SK-N-MC (cell line): ENCODE measurements around the gene CACTIN.

ENCODE experiments used
- DNase-seq: peaks from one replicate; pipeline ENCODE4 v3.0.0-alpha.2; 2011; ENCODE audit warnings: low read depth, low spot score
- H3K27ac ChIP-seq: fragments of 200-600 bp; sonication (generic); 2 replicates; pipeline ENCODE4 v1.5.1; 2016; ENCODE audit warnings: mixed run types
- H3K36me3 ChIP-seq: fragments of 200-600 bp; sonication (generic); 2 replicates; pipeline ENCODE4 v1.6.1; 2017; ENCODE audit warnings: antibody characterized with exemption, low read length, mixed read lengths; ENCODE audit not compliant: insufficient read depth
- H3K4me3 ChIP-seq: fragments of 200-600 bp; sonication (generic); 2 replicates; pipeline ENCODE4 v1.5.1; 2016
- H3K9ac ChIP-seq: fragments of 200-600 bp; sonication (generic); 2 replicates; pipeline ENCODE4 v1.8.0; 2017; ENCODE audit warnings: mixed run types, mixed read lengths; ENCODE audit not compliant: insufficient read length
- H3K9me3 ChIP-seq: fragments of 200-600 bp; sonication (generic); 2 replicates; pipeline ENCODE4 v1.6.1; 2017; ENCODE audit warnings: low read depth, mild to moderate bottlenecking, antibody characterized with exemption, low read length, moderate library complexity, mixed read lengths
- EZH2 ChIP-seq: fragments of 200-600 bp; sonication (generic); IDR thresholded peaks from one replicate; pipeline ENCODE4 v1.6.1; 2017; ENCODE audit warnings: antibody characterized with exemption
- FOXP2 ChIP-seq: optimal IDR thresholded peaks from 2 replicates; pipeline ENCODE3; 2011; ENCODE audit warnings: mild to moderate bottlenecking, moderate library complexity; ENCODE audit not compliant: insufficient read depth; ENCODE audit errors: extremely low read length, control extremely low read depth
- POLR2AphosphoS5 ChIP-seq: IDR thresholded peaks from 2 replicates; pipeline ENCODE4 v1.6.1; 2012; ENCODE audit warnings: mild to moderate bottlenecking, low read depth, low read length, borderline replicate concordance

CACTIN gene

GRCh38 chr19:3565139-3565538 lies 61.5 kb downstream of the CACTIN start:
- Histone ChIP-seq H3K4me3 (no peak overlapping the region), H3K9ac (no peak overlapping the region), H3K36me3 (no peaks in the 10 kb centered on the region), H3K27ac (no peak overlapping the region), H3K9me3 (no peaks in the 10 kb centered on the region)
- DNase-seq = no peak
- TF ChIP-seq EZH2 (no peak), FOXP2 (no peak), POLR2AphosphoS5 (no peak)

DNA sequence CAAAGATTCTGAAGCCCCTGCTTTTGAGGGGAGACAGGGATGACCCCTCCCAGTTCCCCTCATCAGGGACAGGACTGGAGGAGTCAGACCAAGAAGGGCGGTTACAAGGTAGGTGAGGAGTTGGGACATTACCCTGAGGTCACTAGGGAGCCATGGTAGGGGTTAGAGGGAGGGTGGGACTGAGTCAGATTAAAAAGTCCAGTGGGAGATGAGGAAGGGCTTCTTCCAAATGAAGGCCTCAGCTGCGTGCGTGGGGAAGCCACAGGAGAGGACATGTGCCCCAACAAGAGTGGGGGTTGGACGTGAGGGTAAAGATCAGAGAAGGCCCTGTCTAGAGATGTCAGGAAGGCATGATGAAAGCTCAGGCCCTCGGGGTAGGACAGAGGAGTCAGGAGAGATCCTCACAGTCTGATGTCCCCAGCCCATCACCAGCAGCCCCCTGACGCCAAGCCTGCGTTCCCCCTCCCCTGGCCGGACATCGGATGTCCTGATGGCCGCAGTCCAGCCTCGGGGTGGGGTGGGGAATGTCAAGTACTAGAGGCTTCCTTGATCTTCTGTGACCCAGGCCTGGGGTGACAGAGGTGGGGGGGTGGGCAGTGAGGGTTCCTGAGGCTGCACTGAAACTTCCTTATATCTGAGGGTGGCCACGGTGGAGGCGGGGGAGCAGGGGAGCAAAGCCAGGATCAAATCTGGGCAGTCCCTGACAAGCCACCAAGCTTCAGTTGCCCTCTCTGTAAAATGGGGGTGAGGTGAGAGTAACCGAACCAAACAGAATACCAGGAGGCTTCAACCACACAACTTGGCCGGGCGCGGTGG lies 62.7 kb downstream of the CACTIN start:
- no peaks in the 10 kb centered on the region for H3K9me3 ChIP-seq
- no peak for TF ChIP-seq FOXP2
- TF ChIP-seq EZH2 = no peak
- no peak for TF ChIP-seq POLR2AphosphoS5
- H3K36me3 ChIP-seq = no peaks in the 10 kb centered on the region

More for the DNA sequence above, 62.7 kb downstream of the CACTIN start:
- no peak overlapping the region for H3K9ac ChIP-seq
- H3K27ac ChIP-seq = no peak overlapping the region
- no peak for DNase-seq
- H3K4me3 ChIP-seq = no peak overlapping the region
